GM23338 (cell line): ENCODE results near the gene AEBP2. TPM values are rescaled to one million over a fixed set of nuclear protein-coding genes. Genes with fewer than 3 reads are reported as not detected.
A peak's percentile ranks its signal among the peaks of the same experiment; 100 is the strongest.

Experiments used
- ATAC-seq: fragments of 200-7000 bp; cut with Tn5 transposase; 3 replicates; pipeline ENCODE4 v1.9.1; 2020
- DNase-seq: peaks from one replicate; pipeline ENCODE4 v3.0.0-alpha.2; 2015; ENCODE audit warnings: low spot score
- H2AFZ ChIP-seq: fragments of 200-600 bp; sonication (generic); 2 replicates; pipeline ENCODE4 v1.8.0; 2016; ENCODE audit warnings: antibody characterized with exemption, mild to moderate bottlenecking, moderate library complexity
- H3F3A ChIP-seq: fragments of 200-600 bp; sonication (generic); replicated peaks from 2 replicates; pipeline ENCODE4 v1.8.0; 2017; ENCODE audit warnings: antibody characterized with exemption, mixed run types, low read depth
- H3K27ac ChIP-seq: fragments of 200-600 bp; sonication (generic); 2 replicates; pipeline ENCODE4 v1.6.1; 2016; ENCODE audit warnings: low read depth
- H3K27me3 ChIP-seq: fragments of 200-600 bp; sonication (generic); 2 replicates; pipeline ENCODE4 v1.8.0; 2016; ENCODE audit warnings: mild to moderate bottlenecking, mixed run types, moderate library complexity; ENCODE audit not compliant: insufficient read depth
- H3K36me3 ChIP-seq: fragments of 200-600 bp; sonication (generic); 2 replicates; pipeline ENCODE4 v1.8.0; 2016; ENCODE audit warnings: mild to moderate bottlenecking; ENCODE audit not compliant: insufficient read depth
- H3K4me1 ChIP-seq: fragments of 200-600 bp; sonication (generic); 2 replicates; pipeline ENCODE4 v1.8.0; 2016; ENCODE audit warnings: mild to moderate bottlenecking, moderate library complexity; ENCODE audit not compliant: insufficient read depth
- H3K4me2 ChIP-seq: fragments of 200-600 bp; sonication (generic); 2 replicates; pipeline ENCODE4 v1.7.1; 2017; ENCODE audit warnings: mixed run types
- H3K4me3 ChIP-seq: fragments of 200-600 bp; sonication (generic); 2 replicates; pipeline ENCODE4 v1.6.1; 2016; ENCODE audit warnings: mixed run types
- H3K79me2 ChIP-seq: fragments of 200-600 bp; sonication (generic); replicated peaks from 2 replicates; pipeline ENCODE4 v1.8.0; 2017; ENCODE audit warnings: mild to moderate bottlenecking; ENCODE audit not compliant: insufficient read depth
- H3K9me2 ChIP-seq: fragments of 200-600 bp; sonication (generic); 2 replicates; pipeline ENCODE4 v1.8.0; 2017; ENCODE audit not compliant: insufficient read depth
- H4K20me1 ChIP-seq: fragments of 200-600 bp; sonication (generic); replicated peaks from 2 replicates; pipeline ENCODE4 v1.8.0; 2017; ENCODE audit warnings: mild to moderate bottlenecking; ENCODE audit not compliant: insufficient read depth
- H3K27ac Mint-ChIP-seq: 2 replicates; pipeline ENCODE4 v1.8.0; 2020; ENCODE audit warnings: inconsistent platforms, mild to moderate bottlenecking, moderate library complexity, mixed read lengths
- H3K27me3 Mint-ChIP-seq: 3 replicates; pipeline ENCODE4 v1.8.0; 2022; ENCODE audit warnings: low read depth, mild to moderate bottlenecking, moderate library complexity, mixed read lengths, inconsistent platforms; ENCODE audit not compliant: insufficient read depth, poor library complexity
- H3K36me3 Mint-ChIP-seq: 3 replicates; pipeline ENCODE4 v1.8.0; 2021; ENCODE audit warnings: low read depth, mild to moderate bottlenecking, inconsistent platforms, moderate library complexity, mixed read lengths
- H3K4me1 Mint-ChIP-seq: 3 replicates; pipeline ENCODE4 v1.8.0; 2020; ENCODE audit warnings: mild to moderate bottlenecking, inconsistent platforms, mixed read lengths
- H3K4me3 Mint-ChIP-seq: 3 replicates; pipeline ENCODE4 v1.8.0; 2021; ENCODE audit warnings: moderate library complexity, mild to moderate bottlenecking, inconsistent platforms, mixed read lengths
- H3K9me3 Mint-ChIP-seq: 3 replicates; pipeline ENCODE4 v1.8.0; 2020; ENCODE audit warnings: moderate library complexity, mild to moderate bottlenecking, inconsistent platforms, mixed read lengths
- EZH2phosphoT487 ChIP-seq: fragments of 200-600 bp; sonication (generic); IDR thresholded peaks from one replicate; pipeline ENCODE4 v1.8.1; 2018; ENCODE audit warnings: antibody characterized with exemption; ENCODE audit not compliant: unreplicated experiment
- JUNB ChIP-seq: IDR thresholded peaks from one replicate; pipeline ENCODE4 v1.6.1; 2016; ENCODE audit warnings: antibody characterized with exemption; ENCODE audit not compliant: unreplicated experiment
- NANOG ChIP-seq: IDR thresholded peaks from 2 replicates; pipeline ENCODE4 v1.6.1; 2016; ENCODE audit warnings: antibody characterized with exemption, borderline replicate concordance
- polyA plus RNA-seq: library from polyadenylated mRNA; unstranded; fragments of >200 nt; fragmentation: Nextera tagmentation; extraction: Ambion mirVana; gene quantifications from 2 replicates; pipeline ENCODE4 v1.2.1, GENCODE V29; 2016
- total RNA-seq: library from RNA; depleted of rRNA; stranded (reverse); fragments of >200 nt; shearing (Covaris generic); gene quantifications from 2 replicates; pipeline ENCODE4 v1.2.3, GENCODE V29; 2014
- TF ChIP-seq, protein P1 (sequence below): IDR thresholded peaks from 2 replicates; pipeline ENCODE4 v1.6.1; 2016; ENCODE audit warnings: antibody characterized with exemption
- TF ChIP-seq, protein P2 (sequence below): fragments of 250-450 bp; sonication (Bioruptor Pico); IDR thresholded peaks from 2 replicates; pipeline ENCODE4 v1.5.0; 2020; ENCODE audit warnings: mild to moderate bottlenecking, moderate library complexity

Gene AEBP2
- total and polyA plus RNA-seq, 2 experiments from 2014 or later = 39.3 to 48.1 TPM

DNA sequence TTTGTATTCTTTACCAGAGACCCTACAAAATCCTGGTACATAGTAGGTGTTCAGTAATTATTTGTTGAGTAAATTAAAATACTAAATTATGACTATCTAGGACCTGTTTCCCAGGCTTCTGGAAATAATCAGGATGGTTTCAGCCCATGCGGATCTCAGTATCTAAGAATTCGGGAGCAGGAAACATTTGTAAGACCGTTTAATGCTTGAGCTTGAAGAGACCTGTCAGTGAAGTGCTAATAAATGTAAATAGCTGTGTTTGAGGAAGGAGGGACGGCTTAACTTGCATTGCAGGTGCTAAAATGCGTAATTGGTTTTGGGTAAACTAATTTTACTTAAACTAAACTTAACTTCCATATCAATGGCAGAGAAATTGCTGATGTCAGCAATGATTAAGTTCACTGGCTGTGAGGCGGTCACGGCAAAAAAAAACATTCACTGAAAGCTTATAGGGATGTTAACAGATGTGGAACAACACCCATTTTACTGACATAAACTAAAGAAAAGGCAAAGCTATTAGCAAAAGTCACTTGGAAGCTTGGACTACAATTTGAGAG, 28.6 kb upstream of the AEBP2 start:
- Mint-ChIP-seq H3K4me3 (peak overlapping the region; percentile 19; the same call in 1 of the 3 replicates), H3K27me3 (peaks cover 2% of the 10 kb centered on the region), H3K36me3 (no peaks in the 10 kb centered on the region; the same call in 2 of the 3 replicates), H3K9me3 (peaks cover 7% of the 10 kb centered on the region; the same call in 2 of the 3 replicates), H3K27ac (no peak overlapping the region; the same call in 1 of the 2 replicates), H3K4me1 (peaks cover 33% of the 10 kb centered on the region)
- H3K4me1 ChIP-seq = peaks cover 30% of the 10 kb centered on the region
- no peaks in the 10 kb centered on the region for H3K36me3 ChIP-seq
- no peaks in the 10 kb centered on the region for H3K27me3 ChIP-seq
- H3F3A ChIP-seq = peaks cover 4% of the 10 kb centered on the region
- peak overlapping the region; percentile 35 for H3K4me3 ChIP-seq
- peak overlapping the region; percentile 1; the same call in 1 of the 2 replicates for H2AFZ ChIP-seq
- H3K9me2 ChIP-seq = no peaks in the 10 kb centered on the region; the same call in 1 of the 2 replicates
- no peaks in the 10 kb centered on the region for H3K79me2 ChIP-seq
- DNase-seq (peak; percentile 37), ATAC-seq (peak; percentile 22)
- peak overlapping the region; percentile 68 for H3K4me2 ChIP-seq
- H4K20me1 ChIP-seq = no peaks in the 10 kb centered on the region
- TF ChIP-seq, protein P1, sequence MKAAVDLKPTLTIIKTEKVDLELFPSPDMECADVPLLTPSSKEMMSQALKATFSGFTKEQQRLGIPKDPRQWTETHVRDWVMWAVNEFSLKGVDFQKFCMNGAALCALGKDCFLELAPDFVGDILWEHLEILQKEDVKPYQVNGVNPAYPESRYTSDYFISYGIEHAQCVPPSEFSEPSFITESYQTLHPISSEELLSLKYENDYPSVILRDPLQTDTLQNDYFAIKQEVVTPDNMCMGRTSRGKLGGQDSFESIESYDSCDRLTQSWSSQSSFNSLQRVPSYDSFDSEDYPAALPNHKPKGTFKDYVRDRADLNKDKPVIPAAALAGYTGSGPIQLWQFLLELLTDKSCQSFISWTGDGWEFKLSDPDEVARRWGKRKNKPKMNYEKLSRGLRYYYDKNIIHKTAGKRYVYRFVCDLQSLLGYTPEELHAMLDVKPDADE = no peak
- TF ChIP-seq NANOG = peak; percentile 54; the same call in 1 of the 2 replicates
- H3K27ac ChIP-seq = peak overlapping the region; percentile 79

DNA sequence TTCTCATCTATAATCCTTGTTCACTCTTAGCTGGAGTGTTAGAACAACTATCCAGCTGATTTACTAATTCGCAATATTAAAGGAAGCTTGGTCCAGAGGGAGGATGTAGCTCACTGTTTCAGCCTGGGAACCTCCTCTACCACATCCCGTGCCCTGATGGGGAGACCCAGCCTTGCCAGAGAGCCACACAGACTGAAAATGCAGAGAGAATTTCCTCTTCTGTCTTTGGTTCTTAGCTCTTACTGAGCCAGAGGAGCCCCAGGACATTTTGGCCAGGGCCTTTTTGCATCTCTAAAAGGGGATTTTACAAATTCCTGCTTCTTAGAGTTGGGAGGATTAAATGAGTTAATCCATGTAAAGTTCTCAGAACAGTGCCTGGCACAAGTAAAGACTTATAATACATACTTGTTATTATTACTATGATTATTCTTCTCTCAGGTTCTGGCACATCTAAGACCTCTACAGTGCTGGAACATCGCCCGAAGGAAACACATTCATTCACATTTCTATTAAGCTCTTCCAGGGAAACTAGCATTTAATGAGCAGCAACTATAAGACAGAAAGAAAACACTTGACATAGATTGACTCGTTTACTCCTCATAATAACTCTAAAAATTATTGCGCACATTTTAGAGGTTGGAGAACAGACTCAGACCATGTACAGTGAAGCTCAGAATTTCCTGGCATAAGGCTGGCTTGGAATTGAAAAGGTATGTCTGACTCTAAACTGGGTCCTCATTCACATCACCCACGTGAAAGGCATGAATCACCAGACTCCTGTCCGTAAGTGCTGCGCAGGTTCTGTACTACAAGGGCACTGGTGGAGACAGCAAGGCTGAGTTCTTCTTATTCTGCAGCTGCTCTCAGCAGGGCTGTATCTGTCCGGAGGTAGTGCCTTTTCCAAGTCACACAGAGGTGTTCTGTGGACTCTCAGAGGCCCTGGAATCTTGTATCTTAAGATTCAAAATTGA, 27.8 kb upstream of the AEBP2 start:
- H3K36me3 Mint-ChIP-seq = no peaks in the 10 kb centered on the region; the same call in 2 of the 3 replicates
- peak overlapping the region; percentile 68 for H3K4me2 ChIP-seq
- peak overlapping the region; percentile 79 for H3K27ac ChIP-seq
- peaks cover 30% of the 10 kb centered on the region for H3K4me1 ChIP-seq
- no peaks in the 10 kb centered on the region for H3K27me3 ChIP-seq
- peaks cover 2% of the 10 kb centered on the region for H3K27me3 Mint-ChIP-seq
- peaks cover 33% of the 10 kb centered on the region for H3K4me1 Mint-ChIP-seq
- H3K4me3 Mint-ChIP-seq = no peak overlapping the region; the same call in 2 of the 3 replicates
- no peaks in the 10 kb centered on the region; the same call in 1 of the 2 replicates for H3K9me2 ChIP-seq
- TF ChIP-seq, protein P2, sequence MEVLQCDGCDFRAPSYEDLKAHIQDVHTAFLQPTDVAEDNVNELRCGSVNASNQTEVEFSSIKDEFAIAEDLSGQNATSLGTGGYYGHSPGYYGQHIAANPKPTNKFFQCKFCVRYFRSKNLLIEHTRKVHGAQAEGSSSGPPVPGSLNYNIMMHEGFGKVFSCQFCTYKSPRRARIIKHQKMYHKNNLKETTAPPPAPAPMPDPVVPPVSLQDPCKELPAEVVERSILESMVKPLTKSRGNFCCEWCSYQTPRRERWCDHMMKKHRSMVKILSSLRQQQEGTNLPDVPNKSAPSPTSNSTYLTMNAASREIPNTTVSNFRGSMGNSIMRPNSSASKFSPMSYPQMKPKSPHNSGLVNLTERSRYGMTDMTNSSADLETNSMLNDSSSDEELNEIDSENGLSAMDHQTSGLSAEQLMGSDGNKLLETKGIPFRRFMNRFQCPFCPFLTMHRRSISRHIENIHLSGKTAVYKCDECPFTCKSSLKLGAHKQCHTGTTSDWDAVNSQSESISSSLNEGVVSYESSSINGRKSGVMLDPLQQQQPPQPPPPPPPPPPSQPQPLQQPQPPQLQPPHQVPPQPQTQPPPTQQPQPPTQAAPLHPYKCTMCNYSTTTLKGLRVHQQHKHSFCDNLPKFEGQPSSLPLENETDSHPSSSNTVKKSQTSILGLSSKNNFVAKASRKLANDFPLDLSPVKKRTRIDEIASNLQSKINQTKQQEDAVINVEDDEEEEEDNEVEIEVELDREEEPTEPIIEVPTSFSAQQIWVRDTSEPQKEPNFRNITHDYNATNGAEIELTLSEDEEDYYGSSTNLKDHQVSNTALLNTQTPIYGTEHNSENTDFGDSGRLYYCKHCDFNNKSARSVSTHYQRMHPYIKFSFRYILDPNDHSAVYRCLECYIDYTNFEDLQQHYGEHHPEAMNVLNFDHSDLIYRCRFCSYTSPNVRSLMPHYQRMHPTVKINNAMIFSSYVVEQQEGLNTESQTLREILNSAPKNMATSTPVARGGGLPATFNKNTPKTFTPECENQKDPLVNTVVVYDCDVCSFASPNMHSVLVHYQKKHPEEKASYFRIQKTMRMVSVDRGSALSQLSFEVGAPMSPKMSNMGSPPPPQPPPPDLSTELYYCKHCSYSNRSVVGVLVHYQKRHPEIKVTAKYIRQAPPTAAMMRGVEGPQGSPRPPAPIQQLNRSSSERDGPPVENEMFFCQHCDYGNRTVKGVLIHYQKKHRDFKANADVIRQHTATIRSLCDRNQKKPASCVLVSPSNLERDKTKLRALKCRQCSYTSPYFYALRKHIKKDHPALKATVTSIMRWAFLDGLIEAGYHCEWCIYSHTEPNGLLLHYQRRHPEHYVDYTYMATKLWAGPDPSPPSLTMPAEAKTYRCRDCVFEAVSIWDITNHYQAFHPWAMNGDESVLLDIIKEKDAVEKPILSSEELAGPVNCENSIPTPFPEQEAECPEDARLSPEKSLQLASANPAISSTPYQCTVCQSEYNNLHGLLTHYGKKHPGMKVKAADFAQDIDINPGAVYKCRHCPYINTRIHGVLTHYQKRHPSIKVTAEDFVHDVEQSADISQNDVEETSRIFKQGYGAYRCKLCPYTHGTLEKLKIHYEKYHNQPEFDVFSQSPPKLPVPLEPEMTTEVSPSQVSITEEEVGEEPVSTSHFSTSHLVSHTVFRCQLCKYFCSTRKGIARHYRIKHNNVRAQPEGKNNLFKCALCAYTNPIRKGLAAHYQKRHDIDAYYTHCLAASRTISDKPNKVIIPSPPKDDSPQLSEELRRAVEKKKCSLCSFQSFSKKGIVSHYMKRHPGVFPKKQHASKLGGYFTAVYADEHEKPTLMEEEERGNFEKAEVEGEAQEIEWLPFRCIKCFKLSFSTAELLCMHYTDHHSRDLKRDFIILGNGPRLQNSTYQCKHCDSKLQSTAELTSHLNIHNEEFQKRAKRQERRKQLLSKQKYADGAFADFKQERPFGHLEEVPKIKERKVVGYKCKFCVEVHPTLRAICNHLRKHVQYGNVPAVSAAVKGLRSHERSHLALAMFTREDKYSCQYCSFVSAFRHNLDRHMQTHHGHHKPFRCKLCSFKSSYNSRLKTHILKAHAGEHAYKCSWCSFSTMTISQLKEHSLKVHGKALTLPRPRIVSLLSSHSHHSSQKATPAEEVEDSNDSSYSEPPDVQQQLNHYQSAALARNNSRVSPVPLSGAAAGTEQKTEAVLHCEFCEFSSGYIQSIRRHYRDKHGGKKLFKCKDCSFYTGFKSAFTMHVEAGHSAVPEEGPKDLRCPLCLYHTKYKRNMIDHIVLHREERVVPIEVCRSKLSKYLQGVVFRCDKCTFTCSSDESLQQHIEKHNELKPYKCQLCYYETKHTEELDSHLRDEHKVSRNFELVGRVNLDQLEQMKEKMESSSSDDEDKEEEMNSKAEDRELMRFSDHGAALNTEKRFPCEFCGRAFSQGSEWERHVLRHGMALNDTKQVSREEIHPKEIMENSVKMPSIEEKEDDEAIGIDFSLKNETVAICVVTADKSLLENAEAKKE (CRISPR knock-in tag) = peak; percentile 67; the same call in 1 of the 2 replicates
- TF ChIP-seq EZH2phosphoT487 (no peak), JUNB (no peak), NANOG (no peak)
- no peaks in the 10 kb centered on the region for H4K20me1 ChIP-seq
- H3K9me3 Mint-ChIP-seq = peaks cover 7% of the 10 kb centered on the region; the same call in 2 of the 3 replicates
- DNase-seq (peak; percentile 69), ATAC-seq (peak; percentile 94)
- no peak overlapping the region for H2AFZ ChIP-seq
- H3K79me2 ChIP-seq = no peaks in the 10 kb centered on the region
- H3K36me3 ChIP-seq = no peaks in the 10 kb centered on the region
- peak overlapping the region; percentile 35; the same call in 1 of the 2 replicates for H3K4me3 ChIP-seq
- no peak overlapping the region; the same call in 1 of the 2 replicates for H3K27ac Mint-ChIP-seq
- H3F3A ChIP-seq = peaks cover 4% of the 10 kb centered on the region
